Activated CD4-positive, alpha-beta T cell treated with anti-CD3 and anti-CD28 coated beads, Interleukin-10, Interleukin-2, amounts not matched to agents 100 ng/mL and 50 ng/mL, durations not matched to agents 16 hours and 8 hours (primary cell): ENCODE results near the gene TBL3.

ENCODE experiments used
- DNase-seq: peaks from one replicate; pipeline ENCODE4 v3.0.0-alpha.2; 2020

The TBL3 gene

GRCh38 chr16:1984347-1985225, 12.7 kb downstream of the TBL3 start:
- DNase-seq = no peak

GRCh38 chr16:1985466-1986150, 13.8 kb downstream of the TBL3 start:
- no peak for DNase-seq

GRCh38 chr16:1987198-1987597, 15.3 kb downstream of the TBL3 start:
- DNase-seq = no peak

- no peak for DNase-seq
Measured at GRCh38 chr16:1989209-1990100, 17.6 kb downstream of the TBL3 start, which contains the start of gene SYNGR3. Gene SYNGR3, plus strand, starts transcription at chr16:1989970. Its CDS starts 133 bp downstream, at chr16:1990103.

GRCh38 chr16:1990101-1990350, 18.2 kb downstream of the TBL3 start:
- no peak for DNase-seq

- peak; percentile 54 for DNase-seq
Measured at GRCh38 chr16:1990351-1991134, 18.7 kb downstream of the TBL3 start.

- peak; percentile 66 for DNase-seq
Measured at GRCh38 chr16:1991135-1991551, 19.3 kb downstream of the TBL3 start.

- DNase-seq = no peak
Measured at GRCh38 chr16:1991588-1991947, 19.7 kb downstream of the TBL3 start.

- DNase-seq = peak; percentile 99
Measured at GRCh38 chr16:1991948-1992703, 20.3 kb downstream of the TBL3 start.

GRCh38 chr16:1992704-1993317, 21.0 kb downstream of the TBL3 start:
- DNase-seq = no peak

GRCh38 chr16:1993731-1994131, 21.9 kb downstream of the TBL3 start:
- DNase-seq = peak; percentile 78

- DNase-seq = no peak
Measured at GRCh38 chr16:1997494-1998359, 25.9 kb downstream of the TBL3 start.

GRCh38 chr16:1998360-1998835, 26.5 kb downstream of the TBL3 start:
- no peak for DNase-seq

- no peak for DNase-seq
Measured at GRCh38 chr16:1998852-1999801, 27.3 kb downstream of the TBL3 start.

- DNase-seq = no peak
Measured at GRCh38 chr16:1999866-2000514, 28.1 kb downstream of the TBL3 start.

GRCh38 chr16:2001035-2001434, 29.2 kb downstream of the TBL3 start:
- DNase-seq = no peak

GRCh38 chr16:2001456-2002355, 29.9 kb downstream of the TBL3 start:
- no peak for DNase-seq
